Activated gamma-delta T cell (primary cell): ENCODE data around the gene FTCD.
"Not testable (repeated sequence)": the region's sequence is repeated elsewhere in the genome, so short reads cannot be mapped to it uniquely, and the experiment has no call there.

Experiments
- DNase-seq: peaks from one replicate; lab custom pipeline; 2025; lab: John Stamatoyannopoulos, UW

FTCD gene

DNA sequence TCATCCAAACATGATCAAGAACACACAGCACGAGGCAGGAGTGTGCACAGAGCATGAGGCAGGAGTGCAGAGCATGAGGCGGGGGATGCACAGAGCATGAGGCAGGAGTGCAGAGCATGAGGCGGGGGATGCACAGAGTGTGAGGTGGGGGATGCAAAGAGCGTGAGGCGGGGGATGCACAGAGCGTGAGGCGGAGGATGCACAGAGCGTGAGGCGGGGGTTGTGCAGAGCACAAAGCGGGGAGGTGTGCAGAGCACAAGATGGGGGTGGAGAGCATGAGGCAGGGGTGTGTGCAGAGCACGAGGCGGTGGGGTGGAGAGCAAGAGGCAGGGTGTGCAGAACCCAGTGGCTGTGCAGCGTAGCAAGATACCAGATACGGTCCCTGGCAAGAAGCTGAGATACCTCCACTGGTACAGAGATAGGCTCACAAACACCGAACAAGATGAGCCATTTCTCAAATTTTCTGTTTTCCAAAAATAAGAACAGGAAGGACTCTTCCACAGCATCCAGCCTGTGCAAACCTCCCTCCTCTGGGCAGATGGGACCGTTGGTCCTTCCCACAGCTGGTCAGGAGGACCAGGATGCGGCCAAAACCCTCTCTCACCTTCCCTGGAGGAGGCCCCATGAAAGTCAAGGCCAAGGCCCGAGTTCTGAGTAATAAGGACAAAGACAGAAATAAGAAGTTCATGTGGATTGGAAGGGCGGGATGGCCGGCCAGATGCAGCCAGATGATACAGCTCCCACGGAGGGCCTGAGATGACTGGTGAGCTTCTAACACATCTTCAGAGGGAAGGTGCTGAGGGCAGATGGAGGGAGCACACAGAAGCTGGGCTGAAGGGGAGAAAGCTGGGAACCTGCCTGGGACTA is 16.9 kb upstream of the FTCD start:
- DNase-seq = no peak

DNA sequence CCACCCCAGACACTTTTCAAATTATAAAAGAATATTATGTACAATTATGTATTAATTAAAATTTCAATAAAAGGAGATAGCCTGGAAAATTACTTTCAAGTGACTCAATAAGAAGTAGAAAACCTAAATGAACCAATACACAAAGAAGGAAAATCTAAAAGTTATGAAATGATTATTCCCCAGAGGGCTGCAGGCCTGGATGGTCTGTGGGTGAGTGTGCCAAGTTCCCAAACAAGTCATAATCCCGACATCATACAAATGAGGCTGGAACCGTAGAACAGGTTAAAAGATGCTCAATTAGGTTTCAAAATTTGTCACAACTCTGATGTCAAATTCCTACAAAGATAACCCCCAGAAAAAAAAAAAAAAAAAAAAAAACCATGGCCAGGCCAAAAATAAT is 16.2 kb upstream of the FTCD start:
- no peak for DNase-seq

DNA sequence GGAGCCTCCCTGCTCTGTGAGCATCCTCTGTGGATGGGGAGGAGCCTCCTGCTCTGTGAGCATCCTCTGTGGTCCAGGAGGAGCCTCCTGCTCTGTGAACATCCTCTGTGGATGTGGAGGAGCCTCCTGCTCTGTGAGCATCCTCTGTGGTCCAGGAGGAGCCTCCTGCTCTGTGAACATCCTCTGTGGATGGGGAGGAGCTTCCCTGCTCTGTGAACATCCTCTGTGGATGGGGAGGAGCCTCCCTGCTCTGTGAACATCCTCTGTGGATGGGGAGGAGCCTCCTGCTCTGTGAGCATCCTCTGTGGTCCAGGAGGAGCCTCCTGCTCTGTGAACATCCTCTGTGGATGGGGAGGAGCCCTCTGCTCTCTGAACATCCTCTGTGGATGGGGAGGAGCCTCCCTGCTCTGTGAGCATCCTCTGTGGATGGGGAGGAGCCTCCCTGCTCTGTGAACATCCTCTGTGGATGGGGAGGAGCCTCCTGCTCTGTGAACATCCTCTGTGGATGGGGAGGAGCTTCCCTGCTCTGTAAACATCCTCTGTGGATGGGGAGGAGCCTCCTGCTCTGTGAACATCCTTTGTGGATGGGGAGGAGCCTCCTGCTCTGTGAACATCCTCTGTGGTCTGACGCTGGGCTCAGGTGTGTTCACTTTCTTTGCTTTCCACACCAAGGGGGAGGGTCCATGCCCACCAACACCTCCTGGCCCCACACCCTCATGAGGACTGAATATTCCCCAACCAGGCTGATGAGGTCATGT is 15.2 kb upstream of the FTCD start:
- not testable (repeated sequence) for DNase-seq

DNA sequence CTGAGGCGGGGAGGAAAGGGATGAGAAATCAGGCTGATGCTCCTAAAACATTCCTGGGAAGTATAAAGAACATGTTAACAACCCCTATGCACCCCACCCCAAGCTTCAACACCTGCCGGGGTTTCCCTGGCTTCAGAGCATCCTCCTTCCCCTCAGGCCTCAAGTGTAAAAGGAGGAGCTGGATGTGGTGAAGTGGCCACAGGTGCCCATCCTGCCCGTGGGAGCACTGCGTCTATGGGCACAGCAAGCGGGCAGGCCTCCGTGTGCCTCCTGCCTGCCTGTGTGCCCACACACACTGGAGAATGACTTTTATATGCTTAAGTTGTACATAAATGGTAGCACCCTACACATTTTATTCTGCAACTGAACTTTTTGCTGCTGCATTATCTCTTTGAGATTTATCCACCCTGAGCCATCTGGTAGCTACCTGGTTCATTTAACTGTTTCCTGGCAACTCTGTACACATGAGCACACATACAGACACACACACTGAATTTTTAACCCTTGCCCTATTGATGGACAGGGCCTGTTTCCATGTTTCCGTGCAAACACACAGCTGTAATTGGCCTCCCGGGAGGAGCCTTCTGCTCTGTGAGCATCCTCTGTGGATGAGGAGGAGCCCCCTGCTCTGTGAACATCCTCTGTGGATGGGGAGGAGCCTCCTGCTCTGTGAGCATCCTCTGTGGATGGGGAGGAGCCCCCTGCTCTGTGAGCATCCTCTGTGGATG is 13.4 kb upstream of the FTCD start:
- DNase-seq = no peak

DNA sequence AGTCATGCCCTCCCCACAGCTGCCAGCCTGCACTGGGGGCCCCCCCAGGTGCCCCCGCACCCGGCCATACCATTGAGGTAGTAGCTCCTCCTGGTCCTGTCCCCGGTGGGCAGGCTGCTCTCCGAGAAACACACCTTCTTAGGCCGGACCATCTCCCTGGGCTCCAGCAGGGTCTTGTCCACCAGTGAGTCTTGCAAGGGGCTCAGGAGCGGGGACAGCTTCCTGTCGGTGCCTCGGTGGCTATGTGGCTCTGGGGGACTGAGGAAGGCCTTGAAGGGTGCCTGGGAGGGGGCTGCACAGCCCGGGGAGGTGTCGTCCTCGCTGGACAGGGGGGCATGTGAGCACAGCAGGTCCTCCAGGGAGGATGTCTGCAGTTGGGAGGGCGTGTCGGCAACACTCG is 12.9 kb upstream of the FTCD start:
- no peak for DNase-seq

DNA sequence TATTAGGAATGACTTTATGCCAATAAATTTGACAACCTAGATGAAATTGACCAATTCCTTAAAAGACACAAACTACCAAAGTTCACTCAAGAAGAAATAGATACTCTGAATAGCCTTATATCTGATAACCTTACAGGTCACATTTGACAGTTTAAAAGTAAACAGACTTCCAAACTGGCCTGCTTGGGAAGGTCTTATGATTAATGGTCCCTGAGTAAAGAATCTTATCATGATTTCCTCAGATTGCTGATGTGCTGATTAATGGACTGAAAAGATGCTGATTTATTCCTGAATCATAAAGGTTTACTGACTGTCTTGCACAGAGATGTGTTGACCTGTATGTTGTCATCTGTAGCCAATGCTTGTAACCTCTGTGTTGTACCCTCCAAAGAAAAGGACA is 9.7 kb upstream of the FTCD start:
- DNase-seq = no peak

DNA sequence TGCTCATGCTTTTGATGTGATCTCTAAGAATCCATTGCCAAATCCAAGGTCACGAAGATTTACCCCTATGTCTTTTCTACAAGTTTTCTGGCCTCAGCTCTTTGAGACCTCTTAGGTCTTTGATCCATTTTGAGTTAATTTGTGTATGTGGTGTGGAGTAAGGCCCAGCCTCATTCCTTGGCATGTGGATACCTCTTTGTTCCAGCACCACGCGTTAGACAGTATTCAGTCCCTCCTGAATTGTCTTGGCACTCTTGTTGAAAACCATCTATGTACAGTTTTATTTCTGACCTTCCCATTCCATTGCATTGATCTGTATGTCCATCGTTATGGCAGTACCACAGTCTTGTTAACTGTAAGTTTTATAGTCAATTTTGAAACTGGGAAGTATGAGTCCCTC is 8.0 kb upstream of the FTCD start:
- no peak for DNase-seq

DNA sequence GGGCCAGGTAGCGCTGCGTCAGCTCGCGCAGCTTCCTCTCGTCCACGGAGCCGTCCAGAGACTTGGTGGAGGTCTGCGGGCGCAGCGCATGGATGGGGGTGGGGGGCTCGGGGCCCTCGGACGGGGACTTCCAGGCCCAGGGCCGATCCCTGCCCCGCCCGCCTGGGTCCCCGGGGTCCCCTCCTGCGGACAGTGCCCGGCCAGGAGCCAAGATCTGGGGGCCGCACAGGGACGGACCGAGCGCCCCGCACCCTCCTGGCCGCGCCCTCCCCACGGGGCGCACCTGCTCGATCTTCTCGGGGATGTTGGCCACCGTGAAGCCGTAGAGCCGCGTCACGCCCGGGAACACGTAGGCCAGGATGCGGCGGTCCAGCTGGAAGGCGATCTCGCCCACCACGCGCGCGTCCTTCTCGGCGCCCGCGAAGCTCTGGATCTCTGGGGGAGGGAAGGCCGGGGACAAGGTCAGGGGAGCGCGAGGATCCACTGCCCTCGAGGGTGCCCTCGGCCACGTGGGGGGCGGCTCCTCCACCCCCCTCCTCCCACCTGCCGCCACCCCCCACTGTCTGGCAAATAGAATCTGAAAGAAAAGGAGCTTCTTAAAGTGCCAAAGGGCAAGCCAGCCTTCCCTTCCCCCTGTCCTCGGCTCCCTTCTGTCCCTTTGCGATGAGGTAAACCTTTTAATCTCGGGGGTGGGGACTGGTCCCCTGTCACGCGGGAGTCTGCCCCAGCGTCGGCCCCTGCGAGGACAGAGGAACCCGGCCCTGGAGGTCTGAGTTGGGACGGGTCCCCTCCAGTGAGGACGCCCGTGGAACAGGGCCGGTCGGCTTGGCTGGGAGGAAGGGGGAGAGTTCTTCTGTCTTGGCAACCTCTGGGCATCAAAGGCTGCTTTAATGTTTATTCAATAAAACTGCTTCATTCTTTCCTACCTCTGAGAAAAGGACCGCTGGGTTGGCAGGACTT is 6.5 kb upstream of the FTCD start:
- no peak for DNase-seq

DNA sequence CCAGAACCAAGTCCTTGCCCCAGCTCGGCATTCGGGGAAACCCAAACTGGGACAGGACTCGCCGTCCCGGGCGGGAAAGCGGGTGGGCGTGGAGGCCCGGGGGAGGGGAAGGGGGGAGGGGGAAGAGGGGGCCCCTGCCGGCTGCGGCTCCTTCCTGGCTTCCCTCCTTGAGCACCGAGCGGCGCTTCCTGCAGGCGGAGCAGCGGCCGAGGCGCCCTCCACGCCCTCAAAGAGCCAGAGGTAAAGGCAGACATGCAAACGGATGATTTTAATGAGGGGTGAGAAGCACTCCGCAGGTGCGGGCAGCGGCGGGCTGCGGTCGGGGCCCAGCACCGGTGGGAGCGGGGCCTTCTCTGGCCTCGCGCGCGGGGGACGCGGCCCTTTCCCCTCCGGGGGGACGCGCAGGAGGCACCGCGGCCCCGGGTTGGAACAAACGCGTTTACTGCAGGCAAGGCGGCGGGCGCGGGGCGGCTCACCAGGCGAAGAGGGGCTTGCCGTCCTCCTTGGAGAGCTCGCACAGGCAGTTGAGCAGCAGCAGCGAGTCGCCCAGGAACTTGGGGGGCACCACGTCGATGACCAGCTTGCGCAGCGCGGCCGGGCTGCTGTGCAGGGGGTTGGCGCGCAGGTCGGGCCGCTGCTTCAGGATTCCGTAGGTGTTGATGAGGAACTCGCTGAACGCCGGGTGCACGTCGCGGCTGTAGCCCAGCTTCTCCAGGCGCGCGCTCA is 5.7 kb upstream of the FTCD start:
- no peak for DNase-seq

DNA sequence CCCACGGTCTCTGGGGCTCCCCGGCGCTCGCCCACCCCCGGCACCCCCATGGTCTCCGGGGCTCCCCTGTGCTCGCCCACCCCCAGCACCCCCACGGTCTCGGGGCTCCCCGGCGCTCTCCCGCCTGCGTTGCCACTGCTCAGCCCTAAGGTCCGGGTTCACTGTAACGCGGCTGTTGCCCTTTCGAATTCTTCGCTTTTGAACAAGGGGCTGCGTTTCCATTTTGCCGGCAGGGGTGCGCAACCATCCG is 5.2 kb upstream of the FTCD start:
- no peak for DNase-seq

DNA sequence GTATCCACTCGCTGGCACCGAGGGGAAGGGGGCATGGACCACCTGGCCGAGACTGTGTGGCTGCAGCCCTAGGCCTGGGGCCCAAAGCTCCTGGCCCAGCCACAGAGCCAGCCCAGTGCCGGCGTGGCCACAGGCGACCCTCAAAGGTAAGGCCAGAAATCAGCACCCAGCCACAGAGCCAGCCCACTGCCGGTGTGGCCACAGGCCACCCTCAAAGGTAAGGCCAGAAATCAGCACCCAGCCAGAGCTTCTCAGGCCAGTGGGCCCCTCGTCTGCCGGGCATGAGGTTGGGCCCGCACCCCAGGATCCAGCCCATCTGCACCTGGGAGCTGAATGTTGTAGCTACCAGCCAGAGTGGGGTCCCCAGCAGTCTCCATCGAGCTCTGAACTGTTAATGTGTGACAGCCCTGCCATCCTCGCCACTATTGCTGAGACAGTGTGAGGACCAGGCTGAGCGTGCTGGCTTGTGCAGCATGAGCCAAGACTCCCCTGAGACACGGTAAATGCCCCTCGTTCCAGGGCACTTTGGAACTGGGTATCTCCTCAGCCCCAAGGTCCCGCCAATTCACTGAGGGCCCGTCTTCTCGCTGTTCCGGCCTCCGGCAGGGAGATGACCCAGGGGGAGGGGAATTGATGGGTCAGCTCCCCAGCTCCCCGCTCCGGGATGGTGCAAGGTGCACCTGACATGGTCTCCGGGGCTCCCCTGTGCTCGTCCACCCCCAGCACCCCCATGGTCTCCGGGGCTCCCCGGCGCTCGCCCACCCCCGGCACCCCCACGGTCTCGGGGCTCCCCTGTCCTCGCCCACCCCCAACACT is 4.7 kb upstream of the FTCD start:
- DNase-seq = no peak

DNA sequence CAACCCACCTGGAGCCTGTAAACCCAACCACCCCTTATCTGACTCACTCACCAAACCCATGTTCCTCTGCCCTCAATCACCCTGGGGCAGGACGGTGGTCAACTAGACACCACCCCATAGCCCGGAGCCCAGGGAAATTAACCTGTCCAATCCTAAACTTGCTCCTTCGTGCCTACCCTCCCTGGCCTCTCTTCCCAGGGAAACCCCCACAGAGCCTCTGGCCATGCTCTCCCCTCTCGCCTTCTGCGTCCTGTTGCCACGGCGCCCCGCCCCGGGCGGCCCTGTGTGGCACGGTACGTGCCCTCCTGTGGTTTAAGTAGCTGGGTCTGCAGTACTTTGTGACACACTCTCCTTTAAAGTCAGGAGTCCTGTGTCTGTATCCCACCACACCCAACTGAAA is 4.0 kb upstream of the FTCD start:
- DNase-seq = no peak

DNA sequence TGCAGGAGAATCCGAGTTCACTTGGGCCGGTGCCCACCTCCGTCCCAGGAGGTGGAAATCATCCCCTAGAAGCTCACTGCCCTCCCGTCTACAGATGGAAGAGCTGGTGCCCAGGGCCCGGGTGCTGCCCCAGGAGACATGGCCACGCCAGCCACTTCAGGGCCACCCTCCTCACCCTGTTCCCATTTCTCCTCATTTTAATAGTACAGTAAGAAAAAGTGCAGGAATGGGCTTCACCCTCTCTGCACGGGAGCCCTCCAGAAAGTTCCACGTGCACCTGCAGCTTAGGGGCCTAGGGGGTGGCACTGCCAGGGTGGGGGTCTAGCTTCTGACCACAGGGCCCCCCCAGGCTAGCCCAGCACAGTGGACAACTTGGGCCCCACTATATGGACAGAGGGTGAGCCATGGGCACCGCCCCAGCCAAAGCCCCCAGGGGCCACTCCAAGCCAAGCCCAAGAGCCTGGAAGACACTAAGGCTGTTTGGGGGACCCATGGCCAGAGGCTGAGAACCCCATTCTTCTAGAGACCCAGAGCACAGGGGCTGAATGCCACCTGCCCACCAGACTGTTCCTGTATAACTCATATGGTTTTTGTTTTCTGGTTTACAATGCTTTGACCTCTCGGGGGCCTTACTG is 3.4 kb upstream of the FTCD start:
- DNase-seq = no peak

DNA sequence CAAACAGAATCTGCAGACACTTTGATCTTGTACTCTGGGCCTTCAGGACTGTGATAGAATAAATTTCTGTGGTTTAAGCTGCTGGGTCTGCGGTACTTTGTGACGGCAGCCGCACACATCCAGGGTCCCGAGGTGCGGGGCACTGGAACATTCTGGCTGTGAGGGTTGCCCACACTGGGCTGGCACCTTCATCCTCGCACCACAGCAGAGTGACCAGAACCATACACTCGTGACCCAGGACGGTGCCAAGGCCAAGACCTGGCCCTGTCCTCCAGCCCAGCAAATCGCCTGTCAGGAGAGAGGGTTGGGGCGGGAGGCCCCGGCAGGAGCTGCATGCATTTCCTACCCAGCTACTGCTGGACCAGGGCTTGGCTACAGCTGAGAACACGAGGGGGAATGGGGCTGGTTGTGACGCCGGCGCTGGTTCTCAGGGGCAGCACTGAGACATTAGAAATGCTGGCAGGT is 2.6 kb upstream of the FTCD start:
- no peak for DNase-seq

DNA sequence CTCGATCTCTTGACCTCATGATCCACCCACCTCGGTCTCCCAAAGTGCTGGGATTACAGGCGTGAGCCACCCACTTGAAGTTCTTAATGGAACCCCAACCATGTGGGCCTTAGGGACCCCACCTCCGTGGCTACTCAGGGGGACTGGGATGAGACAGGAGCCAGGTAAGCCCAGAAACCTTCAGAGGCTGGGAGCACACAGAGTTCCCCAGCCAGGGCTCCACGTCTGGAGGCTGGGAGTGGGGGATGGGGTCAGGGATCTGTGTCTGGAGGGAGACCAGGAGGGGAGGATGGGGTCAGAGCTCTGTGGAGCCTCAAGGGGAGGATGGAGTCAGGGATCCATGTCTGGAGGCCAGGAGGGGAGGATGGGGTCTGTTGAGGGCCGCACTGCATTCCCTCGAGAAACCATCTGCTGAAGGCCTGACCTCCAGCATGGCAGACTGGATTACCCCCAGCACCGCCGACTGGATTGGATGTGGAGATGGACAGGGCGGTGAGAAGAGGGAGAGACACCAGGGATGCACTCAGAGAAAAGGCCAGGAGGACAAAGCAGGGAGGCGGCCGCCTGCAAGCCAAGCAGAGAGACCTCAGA is 2.1 kb upstream of the FTCD start:
- no peak for DNase-seq

DNA sequence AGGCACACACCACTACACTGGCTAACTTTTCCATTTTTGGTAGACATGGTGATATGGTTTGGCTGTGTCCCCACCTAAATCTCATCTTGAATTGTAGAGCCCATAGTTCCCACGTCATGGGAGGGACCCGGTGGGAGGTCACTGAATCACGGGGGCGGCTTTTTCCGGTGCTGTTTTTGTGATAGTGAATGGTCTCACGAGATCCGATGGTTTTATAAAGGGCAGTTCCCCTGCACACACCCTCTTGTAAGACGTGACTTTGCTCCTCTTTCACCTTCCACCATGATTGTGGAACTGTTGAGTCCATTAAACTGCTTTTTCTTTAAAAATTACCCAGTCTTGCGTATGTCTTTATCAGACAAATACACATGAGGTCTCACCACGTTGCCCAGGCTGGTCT is 1.3 kb upstream of the FTCD start:
- no peak for DNase-seq

DNA sequence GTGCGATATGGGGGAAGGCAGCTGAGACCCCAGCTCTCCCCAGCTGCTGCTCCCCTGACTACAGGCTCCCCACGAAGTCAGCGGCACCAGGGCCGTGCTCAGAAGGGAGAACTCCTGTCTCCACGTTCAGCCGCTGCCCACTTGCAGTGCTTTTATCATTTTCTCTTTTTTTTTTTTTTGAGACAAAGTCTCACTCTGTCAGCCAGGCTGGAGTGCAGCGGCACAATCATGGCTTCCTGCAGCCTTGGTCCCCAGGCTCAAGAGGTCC is 933 bp upstream of the FTCD start:
- no peak for DNase-seq

DNA sequence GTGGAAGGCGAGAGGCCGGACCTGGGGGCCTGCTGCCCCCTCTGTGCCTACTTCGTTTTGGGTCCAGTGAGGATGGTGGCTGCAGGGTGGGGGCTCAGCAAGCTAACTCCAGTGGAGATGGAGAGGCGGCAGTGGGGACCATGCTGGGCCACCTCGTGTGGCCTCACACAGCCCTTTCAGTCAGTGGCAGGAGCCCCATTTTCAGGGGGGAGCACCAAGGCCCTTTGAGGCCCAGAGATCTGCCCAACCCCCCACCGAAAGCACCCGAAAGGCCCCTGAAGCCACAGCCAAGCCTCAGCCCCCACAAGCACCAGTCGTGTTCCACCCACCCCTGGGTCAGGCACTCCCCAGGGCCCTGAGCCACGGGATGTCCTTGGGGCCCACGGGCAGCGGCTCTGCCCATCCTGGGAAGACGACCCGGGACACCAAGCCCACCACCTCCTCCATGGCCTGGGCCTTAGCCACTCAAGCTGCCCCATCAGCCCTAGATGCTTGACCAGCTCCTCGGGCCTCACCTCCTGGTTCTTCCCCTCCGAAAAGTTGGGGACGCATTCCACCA is 345 bp downstream of the FTCD start:
- no peak for DNase-seq
